Smooth muscle cell (in vitro differentiated cells): Measurements from ENCODE around the gene NCOA4. TPM values are rescaled to one million over a fixed set of nuclear protein-coding genes. Genes with fewer than 3 reads are reported as not detected.
"Not testable (repeated sequence)": the region's sequence is repeated elsewhere in the genome, so short reads cannot be mapped to it uniquely, and the experiment has no call there.

Source experiments
- DNase-seq: peaks from one replicate; lab custom pipeline; 2025; ENCODE audit not compliant: unreplicated experiment; lab: John Stamatoyannopoulos, UW
- H2AFZ ChIP-seq: fragments of 200-600 bp; sonication (generic); 2 replicates; pipeline ENCODE4 v1.6.0; 2016; ENCODE audit warnings: antibody characterized with exemption, low read depth, mild to moderate bottlenecking
- H3F3A ChIP-seq: fragments of 200-600 bp; sonication (generic); 2 replicates; pipeline ENCODE4 v1.6.0; 2017; ENCODE audit warnings: antibody characterized with exemption, low read depth
- H3K27ac ChIP-seq: fragments of 200-600 bp; sonication (generic); 2 replicates; pipeline ENCODE4 v1.5.1; 2016; ENCODE audit warnings: low read depth, mild to moderate bottlenecking
- H3K27me3 ChIP-seq: fragments of 200-600 bp; sonication (generic); 2 replicates; pipeline ENCODE4 v1.6.1; 2016; ENCODE audit warnings: low read depth, mild to moderate bottlenecking
- H3K36me3 ChIP-seq: fragments of 200-600 bp; sonication (generic); 2 replicates; pipeline ENCODE4 v1.5.1; 2016; ENCODE audit warnings: low read depth
- H3K4me1 ChIP-seq: fragments of 200-600 bp; sonication (generic); 2 replicates; pipeline ENCODE4 v1.5.1; 2016; ENCODE audit warnings: low read depth
- H3K4me2 ChIP-seq: fragments of 200-600 bp; sonication (generic); 2 replicates; pipeline ENCODE4 v1.6.0; 2016; ENCODE audit warnings: mild to moderate bottlenecking
- H3K4me3 ChIP-seq: fragments of 200-600 bp; sonication (generic); 2 replicates; pipeline ENCODE4 v1.5.1; 2016; ENCODE audit warnings: mild to moderate bottlenecking
- H3K79me2 ChIP-seq: fragments of 200-600 bp; sonication (generic); 2 replicates; pipeline ENCODE4 v1.6.0; 2016; ENCODE audit warnings: low read depth, mild to moderate bottlenecking
- H3K9ac ChIP-seq: fragments of 200-600 bp; sonication (generic); 2 replicates; pipeline ENCODE4 v1.6.0; 2016; ENCODE audit warnings: low read depth
- H3K9me3 ChIP-seq: fragments of 200-600 bp; sonication (generic); replicated peaks from 2 replicates; pipeline ENCODE4 v1.5.1; 2016; ENCODE audit warnings: low read depth
- H4K20me1 ChIP-seq: fragments of 200-600 bp; sonication (generic); 2 replicates; pipeline ENCODE4 v1.6.0; 2016; ENCODE audit warnings: low read depth
- CTCF ChIP-seq: fragments of 200-600 bp; sonication (generic); IDR thresholded peaks from 2 replicates; pipeline ENCODE4 v1.5.1; 2017; ENCODE audit warnings: borderline replicate concordance, mild to moderate bottlenecking, antibody characterized with exemption; ENCODE audit not compliant: insufficient read depth, poor library complexity, severe bottlenecking
- WGBS: methylation state at CpG from one replicate; pipeline ENCODE4 v1.1.7; 2016; ENCODE audit warnings: low lambda C conversion rate; 5-methylcytosine and 5-hydroxymethylcytosine counted together
- polyA plus RNA-seq: library from polyadenylated mRNA; unstranded; fragments of >200 nt; fragmentation: Nextera tagmentation; extraction: Ambion mirVana; gene quantifications from 2 replicates; pipeline ENCODE4 v1.2.1, GENCODE V29; 2016
- total RNA-seq: library from RNA; depleted of rRNA; stranded (reverse); fragments of >200 nt; gene quantifications from 2 replicates; pipeline ENCODE4 v1.2.3, GENCODE V29; 2014

Gene NCOA4
- total and polyA plus RNA-seq, 2 experiments from 2014 or later, result 61.3 to 147 TPM

GRCh38 chr10:46064269-46064817 lies 33.9 kb upstream of the NCOA4 start:
- no peak overlapping the region for H3K9ac ChIP-seq
- H4K20me1 ChIP-seq, result no peaks in the 10 kb centered on the region
- no peaks in the 10 kb centered on the region for H3K4me1 ChIP-seq
- TF ChIP-seq CTCF, result no peak
- H3K36me3 ChIP-seq, result no peaks in the 10 kb centered on the region
- no peak overlapping the region for H2AFZ ChIP-seq
- H3K9me3 ChIP-seq, result no peaks in the 10 kb centered on the region
- H3K4me2 ChIP-seq, result no peak overlapping the region
- no peaks in the 10 kb centered on the region for H3F3A ChIP-seq
- no peak overlapping the region for H3K27ac ChIP-seq
- no peaks in the 10 kb centered on the region for H3K27me3 ChIP-seq
- WGBS, result 86% methylated on average over 1 of the region's 1 CpG
- H3K79me2 ChIP-seq, result no peaks in the 10 kb centered on the region
- DNase-seq, result no peak
- no peak overlapping the region for H3K4me3 ChIP-seq

- no peaks in the 10 kb centered on the region for H3K79me2 ChIP-seq
- H3F3A ChIP-seq, result no peaks in the 10 kb centered on the region
- no peaks in the 10 kb centered on the region for H4K20me1 ChIP-seq
- H3K9me3 ChIP-seq, result no peaks in the 10 kb centered on the region
- H3K9ac ChIP-seq, result no peak overlapping the region
- no peak for DNase-seq
- no peak overlapping the region for H2AFZ ChIP-seq
- no peak for TF ChIP-seq CTCF
- no peak overlapping the region for H3K4me3 ChIP-seq
- WGBS, result 93% methylated on average over 14 of the region's 14 CpGs
- no peaks in the 10 kb centered on the region for H3K27me3 ChIP-seq
- no peaks in the 10 kb centered on the region for H3K4me1 ChIP-seq
- H3K4me2 ChIP-seq, result no peak overlapping the region
- no peaks in the 10 kb centered on the region for H3K36me3 ChIP-seq
- H3K27ac ChIP-seq, result no peak overlapping the region
These were observed 32.5 kb upstream of the NCOA4 start for GRCh38 chr10:46062723-46063428.

GRCh38 chr10:46060706-46061105 lies 30.3 kb upstream of the NCOA4 start:
- no peaks in the 10 kb centered on the region for H3K36me3 ChIP-seq
- WGBS, result 96% methylated on average over 3 of the region's 3 CpGs
- H4K20me1 ChIP-seq, result no peaks in the 10 kb centered on the region
- H3K27me3 ChIP-seq, result no peaks in the 10 kb centered on the region
- H3K4me1 ChIP-seq, result no peaks in the 10 kb centered on the region
- no peak for TF ChIP-seq CTCF
- no peaks in the 10 kb centered on the region for H3K79me2 ChIP-seq
- no peak overlapping the region for H3K9ac ChIP-seq
- H2AFZ ChIP-seq, result no peak overlapping the region
- H3K27ac ChIP-seq, result no peak overlapping the region
- H3K9me3 ChIP-seq, result no peaks in the 10 kb centered on the region
- H3K4me2 ChIP-seq, result no peak overlapping the region
- no peak for DNase-seq
- H3K4me3 ChIP-seq, result no peak overlapping the region
- no peaks in the 10 kb centered on the region for H3F3A ChIP-seq

- not testable (repeated sequence) for H3K79me2 ChIP-seq, H3K4me2 ChIP-seq, H4K20me1 ChIP-seq, H3K4me3 ChIP-seq, H3K27me3 ChIP-seq, H3F3A ChIP-seq, H2AFZ ChIP-seq, H3K9ac ChIP-seq, H3K27ac ChIP-seq, H3K4me1 ChIP-seq, H3K9me3 ChIP-seq, H3K36me3 ChIP-seq, DNase-seq
- WGBS, result 92% methylated on average over 5 of the region's 5 CpGs
These were observed 27.5 kb upstream of the NCOA4 start for GRCh38 chr10:46057927-46058326.
